GM19372 (cell line): ENCODE results near the gene ZSCAN20.

Source experiments
- ATAC-seq: cut with Tn5 transposase; IDR thresholded peaks from one replicate; pipeline ENCODE4 v1.9.1; 2021; ENCODE audit warnings: mild to moderate bottlenecking, low read depth, moderate library complexity; ENCODE audit not compliant: unreplicated experiment

Gene ZSCAN20

DNA sequence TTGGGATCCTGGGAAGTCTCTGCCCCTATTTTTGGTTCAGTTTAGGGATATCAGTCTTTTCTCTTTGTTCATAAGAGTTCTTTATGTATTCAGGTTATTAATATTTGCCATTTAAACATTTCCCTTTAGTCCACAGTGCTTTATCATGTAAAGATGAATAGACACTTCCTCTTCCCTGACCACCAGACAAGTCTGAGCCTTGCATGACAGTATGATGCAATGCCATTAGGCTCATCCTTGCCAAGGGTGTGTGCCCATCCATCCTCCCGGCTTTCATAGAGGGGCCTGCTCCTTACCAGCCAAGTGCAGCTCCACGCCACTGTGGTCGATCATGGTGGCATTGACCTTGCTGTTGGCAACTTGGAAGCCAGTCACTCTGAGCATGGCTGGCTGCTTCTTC, 52.1 kb downstream of the ZSCAN20 start:
- ATAC-seq = no peak

DNA sequence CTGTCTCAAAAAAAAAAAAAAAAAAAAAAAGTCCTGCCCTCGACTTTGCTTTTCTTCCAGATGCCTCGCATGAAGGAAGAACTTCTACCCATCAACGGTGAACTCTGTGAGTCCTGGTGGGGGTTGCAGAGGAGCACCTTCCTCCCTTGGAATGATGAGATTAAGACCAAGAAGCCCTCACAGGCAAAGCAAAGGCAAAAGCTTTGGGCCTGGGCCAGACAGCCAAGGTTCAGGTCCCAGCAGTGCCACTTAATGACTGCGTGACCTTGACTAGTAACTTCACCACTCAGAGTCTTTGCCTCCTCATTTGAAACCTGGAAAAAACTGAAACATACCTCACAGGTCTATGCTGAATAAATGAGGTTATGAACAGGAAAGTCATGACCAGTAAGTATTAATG, 55.5 kb downstream of the ZSCAN20 start:
- ATAC-seq = no peak

DNA sequence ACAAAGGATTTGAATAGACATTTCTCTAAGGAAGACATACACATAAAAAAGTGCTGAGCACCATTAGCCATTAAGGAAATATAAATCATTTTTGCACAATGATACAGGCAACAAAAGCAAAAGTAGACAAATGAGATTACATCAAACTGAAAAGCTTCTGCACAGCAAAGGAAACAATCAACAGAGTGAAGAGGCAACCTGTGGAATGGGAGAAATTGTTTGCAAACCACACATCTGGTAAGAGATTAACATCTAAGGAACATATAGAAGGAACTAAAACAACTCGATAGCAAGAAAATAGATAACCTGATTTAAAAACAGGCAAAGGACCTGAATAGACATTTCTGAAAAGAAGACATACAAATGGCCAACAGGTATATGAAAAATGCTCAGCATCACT, 57.5 kb downstream of the ZSCAN20 start:
- no peak for ATAC-seq

DNA sequence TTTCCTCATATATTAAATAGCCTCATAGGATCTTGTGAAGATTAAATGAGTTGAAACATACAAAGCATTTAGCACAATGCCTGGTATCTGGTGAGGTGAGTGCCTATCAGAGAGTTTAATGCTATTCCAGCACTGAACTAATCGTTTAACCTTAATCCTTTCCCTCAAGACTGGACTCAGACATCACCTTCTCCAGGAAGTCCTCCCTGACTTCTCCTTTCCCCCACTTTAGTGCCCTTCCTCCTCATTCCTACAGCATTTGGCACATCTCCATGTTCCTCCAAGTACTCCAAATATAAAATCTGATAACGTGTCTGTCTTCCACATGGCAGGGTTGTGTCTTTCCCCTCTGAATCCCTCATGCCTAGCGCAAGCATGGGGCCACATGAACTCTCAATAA, 59.8 kb downstream of the ZSCAN20 start:
- ATAC-seq = no peak

DNA sequence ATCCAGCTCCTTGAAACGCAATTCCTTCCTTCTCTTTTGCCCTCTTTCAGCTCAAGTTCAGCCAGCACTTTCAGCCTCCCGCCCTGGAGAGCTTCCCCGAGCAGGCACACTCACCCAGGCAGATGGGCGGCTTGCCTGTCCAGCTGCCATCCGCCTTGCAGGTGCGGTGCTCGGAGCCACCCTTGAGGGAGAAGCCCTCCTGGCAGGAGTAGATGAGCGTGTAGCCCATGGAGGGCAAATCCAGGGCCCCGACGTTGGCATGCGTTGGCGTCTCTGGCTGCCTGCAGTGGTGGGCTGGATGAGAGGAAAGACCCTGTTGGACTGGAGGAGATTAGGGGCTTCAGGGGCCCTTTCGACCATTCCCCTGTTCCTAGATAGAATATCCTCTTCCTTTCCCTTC, 60.5 kb downstream of the ZSCAN20 start:
- ATAC-seq = no peak

DNA sequence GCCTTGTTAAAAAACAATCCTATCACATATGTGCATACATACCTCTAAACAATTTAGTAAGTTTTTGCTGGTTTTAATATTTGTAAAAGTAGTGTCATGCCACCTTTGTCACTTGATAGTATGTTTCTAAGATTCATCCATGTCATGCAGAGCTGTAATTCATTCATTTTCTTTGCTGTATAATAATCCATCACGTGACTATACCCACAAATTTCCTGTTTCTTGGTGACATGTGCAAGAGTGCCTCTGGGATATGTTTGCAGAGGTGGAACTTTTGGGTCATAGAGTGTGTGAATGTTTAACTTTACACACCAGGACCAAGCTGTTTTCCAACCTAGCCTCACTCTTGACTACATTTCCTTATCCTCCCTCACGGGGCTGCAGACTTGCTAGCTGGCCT, 62.9 kb downstream of the ZSCAN20 start:
- ATAC-seq = no peak

DNA sequence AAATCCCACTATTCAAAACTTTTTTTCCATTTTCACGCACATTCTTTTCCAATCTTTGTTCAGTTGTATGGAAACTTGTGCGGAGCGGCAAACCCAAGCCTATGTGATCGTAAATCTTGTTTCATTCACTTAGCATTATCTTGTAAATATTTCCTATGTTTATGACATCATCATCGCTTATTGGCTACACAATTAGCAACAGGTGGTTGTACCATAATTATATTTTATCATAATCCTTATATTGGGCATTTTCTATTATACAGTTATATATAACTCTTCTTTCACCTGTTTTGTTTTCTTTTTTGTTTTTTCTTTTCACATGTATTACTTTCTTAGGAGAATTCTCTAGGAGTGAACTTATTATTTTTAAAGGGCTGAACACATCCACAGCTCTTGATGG, 65.4 kb downstream of the ZSCAN20 start:
- no peak for ATAC-seq

DNA sequence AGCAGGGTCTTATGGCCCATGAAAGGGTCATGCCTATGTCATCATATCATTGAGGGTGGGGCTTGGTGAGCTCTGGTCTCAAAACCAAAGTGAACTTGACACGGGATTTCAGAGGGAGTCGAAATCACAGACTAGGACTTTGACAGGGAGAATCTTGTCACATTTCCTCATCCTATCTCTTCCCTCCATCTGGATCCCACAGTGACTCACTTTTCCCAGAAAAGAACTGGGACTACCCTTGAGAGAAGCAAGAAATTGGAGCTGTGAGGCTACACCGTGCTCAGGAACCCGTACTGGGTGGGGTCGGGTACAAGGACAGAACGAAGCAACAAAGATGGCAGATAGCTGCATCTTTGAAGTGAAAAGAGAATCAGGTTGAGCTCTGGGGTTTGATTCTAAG, 69.5 kb downstream of the ZSCAN20 start:
- no peak for ATAC-seq
